HG02884 (cell line): ENCODE data around the gene KSR2.

Experiments used
- ATAC-seq: cut with Tn5 transposase; IDR thresholded peaks from one replicate; pipeline ENCODE4 v1.9.1; 2021; ENCODE audit warnings: mild to moderate bottlenecking, moderate library complexity; ENCODE audit not compliant: unreplicated experiment

The KSR2 gene

GRCh38 chr12:117702741-117703140 is 266.0 kb downstream of the KSR2 start:
- ATAC-seq, result no peak

GRCh38 chr12:117699575-117699974 is 269.2 kb downstream of the KSR2 start:
- no peak for ATAC-seq

DNA sequence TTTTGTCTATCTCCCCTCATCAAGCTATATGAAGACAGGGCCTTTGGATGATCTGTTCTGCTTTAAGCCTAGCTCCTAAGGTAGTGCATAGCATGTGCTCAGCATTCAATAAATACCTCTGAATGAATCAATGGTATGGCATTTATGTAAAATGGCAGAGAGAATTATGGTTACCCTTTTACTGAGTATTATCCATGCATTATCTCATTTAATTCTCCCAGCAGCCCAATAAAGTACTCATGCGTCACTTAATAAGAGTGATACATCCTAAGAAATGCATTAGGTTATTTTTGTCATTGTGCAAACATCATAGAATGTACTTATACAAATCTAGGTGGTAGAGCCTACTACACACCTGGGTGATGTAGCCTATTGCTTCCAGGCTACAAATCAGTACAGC is 269.7 kb downstream of the KSR2 start:
- ATAC-seq, result no peak

GRCh38 chr12:117695956-117696355 is 272.8 kb downstream of the KSR2 start:
- ATAC-seq, result no peak

DNA sequence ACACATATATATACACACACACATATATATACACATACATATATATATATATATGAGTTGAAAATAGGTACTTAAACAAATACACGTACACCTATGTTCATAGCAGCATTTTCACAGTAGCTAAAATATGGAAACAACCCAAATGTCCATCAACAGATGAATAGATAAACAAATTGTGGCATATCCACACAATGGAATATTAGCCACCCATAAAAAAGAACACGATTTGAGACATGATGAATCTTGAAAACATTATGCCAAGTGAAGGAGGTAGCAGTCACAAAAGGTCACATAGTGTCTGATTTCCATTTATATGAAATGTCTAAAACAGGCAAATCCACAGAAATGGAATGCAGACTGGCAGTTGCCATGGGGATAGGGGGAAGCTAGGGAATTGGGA is 276.3 kb downstream of the KSR2 start:
- no peak for ATAC-seq

GRCh38 chr12:117689857-117690256 is 278.9 kb downstream of the KSR2 start:
- no peak for ATAC-seq

GRCh38 chr12:117688446-117688845 is 280.3 kb downstream of the KSR2 start:
- ATAC-seq, result no peak

- no peak for ATAC-seq
These were observed 281.8 kb downstream of the KSR2 start for GRCh38 chr12:117686911-117687377.

DNA sequence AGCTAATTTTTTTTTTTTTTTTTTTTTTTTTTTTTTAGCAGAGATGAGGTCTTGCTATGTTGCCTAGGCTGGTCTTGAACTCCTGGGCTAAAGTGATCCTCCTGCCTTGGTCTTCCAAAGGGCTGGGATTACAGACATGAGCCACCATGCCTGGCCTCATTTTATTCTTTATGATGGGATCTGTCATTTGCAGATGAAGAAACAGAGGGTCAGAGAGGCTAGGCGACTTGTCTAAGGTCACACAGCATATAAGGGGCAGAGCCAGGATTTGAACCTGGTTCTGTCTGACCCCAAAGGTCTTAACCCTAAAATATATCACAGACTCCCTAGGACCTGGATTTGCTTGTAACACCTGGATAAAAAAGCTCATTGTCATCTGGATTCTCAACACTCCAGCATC is 282.6 kb downstream of the KSR2 start:
- ATAC-seq, result no peak

DNA sequence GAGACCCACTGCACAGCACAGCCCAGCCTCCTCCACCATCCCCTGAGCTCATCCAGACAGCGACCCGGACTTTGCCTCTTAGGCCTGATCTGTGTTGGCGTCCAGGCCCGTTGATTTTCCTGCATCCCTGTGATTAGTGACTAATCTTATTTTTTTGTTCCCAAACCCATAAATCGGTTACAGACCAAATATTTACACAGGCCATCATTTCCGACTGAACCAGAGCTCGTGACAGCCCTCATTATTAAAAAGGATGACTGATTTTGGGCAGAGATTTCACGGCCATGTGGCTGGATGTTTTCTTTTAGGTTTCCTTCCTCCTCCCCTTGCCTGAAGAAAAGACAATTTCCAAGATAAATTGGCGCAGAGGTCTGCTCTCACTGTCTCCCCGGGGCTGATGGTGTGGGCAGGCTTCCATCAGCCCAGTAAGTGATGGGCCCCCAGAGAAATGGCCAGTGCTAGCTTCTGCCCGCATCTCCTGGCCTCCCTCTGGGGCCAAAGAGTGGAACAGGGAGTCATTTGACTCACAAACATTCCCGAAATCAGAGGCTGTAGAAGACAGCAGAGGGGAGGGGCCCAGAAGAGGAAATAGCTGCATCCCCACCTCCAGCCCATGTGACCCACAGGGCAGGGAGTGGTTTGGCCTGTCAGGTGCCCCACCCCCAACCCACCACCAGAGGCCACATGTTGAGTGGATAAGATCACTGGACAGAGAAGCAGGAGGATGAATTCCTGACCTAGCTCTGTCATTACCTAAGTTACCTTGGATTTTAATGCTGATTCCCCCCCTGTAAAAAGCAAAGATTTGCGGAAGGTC is 283.5 kb downstream of the KSR2 start:
- ATAC-seq, result no peak

DNA sequence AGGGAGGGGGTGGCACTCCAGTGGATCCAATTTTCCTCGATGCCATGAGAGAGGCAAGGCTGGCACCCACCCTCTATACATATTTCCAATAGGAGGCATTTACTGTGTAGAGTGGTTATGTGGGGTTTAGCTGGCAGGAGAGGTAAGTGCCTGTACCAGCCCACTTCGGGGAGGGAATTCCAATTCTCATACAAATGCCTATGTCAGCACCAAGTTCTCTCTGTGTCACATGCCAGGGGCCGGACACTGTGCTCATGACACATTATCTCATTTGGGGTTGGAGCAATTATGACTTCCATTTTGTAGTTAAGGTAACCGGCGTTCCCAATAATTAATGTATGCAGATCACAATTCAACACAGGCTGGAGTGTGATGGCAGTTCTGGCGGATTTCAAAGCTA is 284.3 kb downstream of the KSR2 start:
- ATAC-seq, result no peak

GRCh38 chr12:117680312-117680711 is 288.5 kb downstream of the KSR2 start:
- no peak for ATAC-seq

- no peak for ATAC-seq
These were observed 289.0 kb downstream of the KSR2 start for GRCh38 chr12:117679776-117680175.

- ATAC-seq, result no peak
These were observed 294.0 kb downstream of the KSR2 start for GRCh38 chr12:117674763-117675162.

DNA sequence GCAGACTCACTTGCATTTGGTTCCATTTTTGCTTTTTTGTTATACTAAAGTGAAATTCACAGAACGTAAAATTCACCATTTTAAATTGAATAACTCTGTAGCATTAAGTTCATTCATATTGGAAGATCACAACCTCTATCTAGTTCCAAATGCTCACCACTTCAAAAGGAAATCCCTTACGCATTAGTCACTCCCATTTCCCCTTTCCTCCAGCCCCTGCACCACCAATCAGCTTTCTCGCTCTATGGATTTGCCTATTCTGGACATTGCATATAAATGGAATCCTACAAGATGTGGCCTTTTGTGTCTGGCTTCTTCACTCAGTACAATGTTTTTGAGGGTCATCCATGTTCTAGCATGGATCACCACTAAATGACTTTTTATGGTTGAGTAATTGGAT is 294.5 kb downstream of the KSR2 start:
- ATAC-seq, result no peak

DNA sequence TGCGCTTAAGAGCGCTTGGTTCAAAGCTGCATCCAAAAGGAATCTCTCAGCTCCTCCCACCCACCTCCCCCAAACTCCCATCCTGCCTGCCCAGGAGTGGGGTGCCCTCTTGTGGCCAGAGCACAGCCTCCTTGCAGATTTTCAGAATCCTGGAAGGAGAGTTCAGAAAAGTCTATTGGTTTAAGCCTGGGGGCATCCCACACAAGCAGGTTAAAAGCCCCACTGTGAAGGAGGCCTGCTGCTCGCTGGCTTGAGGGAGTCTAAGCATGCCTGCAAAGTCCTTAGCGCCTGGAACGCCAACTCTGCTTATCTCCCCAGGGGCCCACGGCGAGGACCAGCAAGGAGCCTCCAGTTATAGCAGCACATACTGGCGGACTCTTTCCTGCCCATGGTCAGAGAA is 297.1 kb downstream of the KSR2 start:
- ATAC-seq, result no peak

- ATAC-seq, result no peak
These were observed 304.6 kb downstream of the KSR2 start for GRCh38 chr12:117664169-117664568.

GRCh38 chr12:117662620-117663395 is 306.0 kb downstream of the KSR2 start:
- ATAC-seq, result no peak

DNA sequence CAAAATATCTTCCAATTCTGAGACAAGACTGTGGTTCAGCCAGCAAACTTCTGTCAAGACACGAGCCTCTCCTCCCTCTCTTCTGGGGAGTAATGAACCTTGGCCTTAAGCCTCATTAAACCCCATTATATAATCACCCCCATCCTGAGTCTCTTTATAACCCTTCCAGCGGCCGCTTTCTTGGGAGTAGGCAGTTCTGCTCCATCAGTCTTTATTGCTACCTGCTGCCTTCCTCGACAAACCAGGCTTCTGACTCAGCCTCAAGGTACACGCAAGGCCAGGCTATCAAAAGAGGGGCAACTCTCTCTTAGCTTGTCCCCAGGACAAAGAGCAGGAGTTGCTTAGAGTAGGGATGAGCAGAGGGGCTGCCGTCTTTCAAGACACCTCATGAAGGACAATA is 306.6 kb downstream of the KSR2 start:
- ATAC-seq, result no peak

- ATAC-seq, result no peak
These were observed 307.3 kb downstream of the KSR2 start for GRCh38 chr12:117661471-117661870.

DNA sequence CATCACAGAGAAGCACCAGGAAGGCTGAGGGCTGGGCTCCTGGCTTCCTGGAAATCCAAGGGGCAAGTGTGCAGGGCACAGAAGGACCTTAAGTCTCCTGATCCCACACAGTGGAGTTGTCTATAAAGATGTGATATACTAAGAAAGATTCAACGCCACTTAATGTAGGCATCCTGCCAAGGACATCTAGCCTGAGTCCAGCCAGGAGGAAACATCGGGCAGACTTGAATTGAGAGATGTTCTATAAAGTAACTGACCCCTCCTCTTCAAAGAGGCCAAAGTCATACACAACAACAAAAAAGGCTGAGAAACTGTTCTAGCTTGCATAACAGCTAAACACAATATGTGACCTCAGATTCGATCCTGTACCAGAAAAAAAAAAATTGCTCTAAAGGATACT is 307.9 kb downstream of the KSR2 start:
- ATAC-seq, result no peak

GRCh38 chr12:117658226-117658625 is 310.6 kb downstream of the KSR2 start:
- no peak for ATAC-seq
